ENCODE measurements around the gene FGF7.

DNA sequence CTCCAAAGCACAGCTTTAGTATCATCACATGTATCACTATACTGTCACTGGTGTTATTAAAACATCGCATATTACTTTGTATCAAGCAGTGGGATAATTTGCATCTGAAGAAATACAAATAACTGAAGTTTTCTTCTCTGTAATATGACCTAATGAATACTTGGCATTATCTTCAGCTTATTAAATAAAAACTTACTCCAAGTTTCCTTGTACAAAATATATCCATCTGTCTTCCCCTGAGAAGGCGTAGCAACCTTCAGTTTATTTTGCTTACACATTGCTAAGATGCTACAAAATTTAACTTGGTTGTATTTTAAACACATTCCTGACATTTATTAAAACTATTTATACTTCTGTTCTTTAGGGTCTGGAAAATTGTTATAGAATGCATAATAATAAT, 13.7 kb downstream of the FGF7 start:
- TF ChIP-seq POLR2A (IDR thresholded peaks at IDR 0.05), result no peak
- TF ChIP-seq, protein P1, sequence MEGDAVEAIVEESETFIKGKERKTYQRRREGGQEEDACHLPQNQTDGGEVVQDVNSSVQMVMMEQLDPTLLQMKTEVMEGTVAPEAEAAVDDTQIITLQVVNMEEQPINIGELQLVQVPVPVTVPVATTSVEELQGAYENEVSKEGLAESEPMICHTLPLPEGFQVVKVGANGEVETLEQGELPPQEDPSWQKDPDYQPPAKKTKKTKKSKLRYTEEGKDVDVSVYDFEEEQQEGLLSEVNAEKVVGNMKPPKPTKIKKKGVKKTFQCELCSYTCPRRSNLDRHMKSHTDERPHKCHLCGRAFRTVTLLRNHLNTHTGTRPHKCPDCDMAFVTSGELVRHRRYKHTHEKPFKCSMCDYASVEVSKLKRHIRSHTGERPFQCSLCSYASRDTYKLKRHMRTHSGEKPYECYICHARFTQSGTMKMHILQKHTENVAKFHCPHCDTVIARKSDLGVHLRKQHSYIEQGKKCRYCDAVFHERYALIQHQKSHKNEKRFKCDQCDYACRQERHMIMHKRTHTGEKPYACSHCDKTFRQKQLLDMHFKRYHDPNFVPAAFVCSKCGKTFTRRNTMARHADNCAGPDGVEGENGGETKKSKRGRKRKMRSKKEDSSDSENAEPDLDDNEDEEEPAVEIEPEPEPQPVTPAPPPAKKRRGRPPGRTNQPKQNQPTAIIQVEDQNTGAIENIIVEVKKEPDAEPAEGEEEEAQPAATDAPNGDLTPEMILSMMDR (IDR thresholded peaks at IDR 0.05), result no peak

Measured in breast epithelium (tissue), 3 donors.